Fibroblast of the conjunctiva (primary cell): ENCODE data around the gene TMEM204.

Experiments used
- DNase-seq: peaks from one replicate; pipeline ENCODE4 v3.0.0-alpha.2; 2010; ENCODE audit warnings: low read depth

The TMEM204 gene

GRCh38 chr16:1533443-1533951 lies at the start of gene TMEM204:
TSS of gene TMEM204 (plus strand) at chr16:1533666. CDS start at chr16:1534276, 610 bp downstream.
- peak; percentile 27 for DNase-seq

- DNase-seq: no peak
Measured at GRCh38 chr16:1485847-1486496, 47.5 kb upstream of the TMEM204 start.

DNA sequence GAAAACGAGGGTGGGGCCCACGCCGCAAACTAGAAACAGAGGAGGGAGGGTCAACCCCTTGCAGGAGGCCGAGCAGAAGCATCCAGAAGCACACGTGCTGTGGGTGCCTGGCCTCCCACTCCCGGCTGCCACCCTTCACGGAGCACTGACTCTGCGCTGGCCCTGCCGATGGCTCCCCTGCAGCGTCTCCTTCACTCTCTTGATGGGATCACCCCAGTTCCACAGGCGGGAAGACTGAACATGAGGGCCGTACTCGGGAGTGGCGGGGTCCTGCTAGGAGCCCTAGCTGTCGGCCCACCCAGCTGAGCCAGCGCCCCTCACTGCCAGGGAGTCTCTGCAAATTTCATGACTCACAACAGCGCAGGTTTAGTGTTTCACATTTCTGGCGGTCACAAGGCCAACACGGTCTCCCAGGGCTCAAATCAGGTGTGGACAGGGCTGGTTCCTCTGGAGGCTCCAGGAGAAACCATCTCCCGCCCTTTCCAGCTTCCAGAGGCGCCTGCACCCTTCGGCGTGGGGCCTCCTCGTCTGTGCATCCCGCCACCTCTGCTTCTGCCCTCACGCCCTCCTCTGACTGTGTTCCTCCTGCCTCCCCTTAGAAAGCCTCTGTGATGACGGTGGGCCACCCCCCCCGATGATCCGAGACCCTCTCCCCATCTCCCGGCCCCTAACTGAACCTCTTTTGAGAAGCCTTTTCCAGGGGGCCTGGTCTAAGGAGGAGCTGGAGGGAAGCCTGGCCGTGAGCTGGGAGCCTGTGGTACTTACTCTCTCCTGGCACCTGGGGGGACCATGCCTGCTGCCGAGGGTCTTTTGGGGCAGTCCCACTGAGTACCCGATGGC lies 46.7 kb upstream of the TMEM204 start:
- no peak for DNase-seq

GRCh38 chr16:1487395-1488053 lies 45.9 kb upstream of the TMEM204 start:
- no peak for DNase-seq

DNA sequence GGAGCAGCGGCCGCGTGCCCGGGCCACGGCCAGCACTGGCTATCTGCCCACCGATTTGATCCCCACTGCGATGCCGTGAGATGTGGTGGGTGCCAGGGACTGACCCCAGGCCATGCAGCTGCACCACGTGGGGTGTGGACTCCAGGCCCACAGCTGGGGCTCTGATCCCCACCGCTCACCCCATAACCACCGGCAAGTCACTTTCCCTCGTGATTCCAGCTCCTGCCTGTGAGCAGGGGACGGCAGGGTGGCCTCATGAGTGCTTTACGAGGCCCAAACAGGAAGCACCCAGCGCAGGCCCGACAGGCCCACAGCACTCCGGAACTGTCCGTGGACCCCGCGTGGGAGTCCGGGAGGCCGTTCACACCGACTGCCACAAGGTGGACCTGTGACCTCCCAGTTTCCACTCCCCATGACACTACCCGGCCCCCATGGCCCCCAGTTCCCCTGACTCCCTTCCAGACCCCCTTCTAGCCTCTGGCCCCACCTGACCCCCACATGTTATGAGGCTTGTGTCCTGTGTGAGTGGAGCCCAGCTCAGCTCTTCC lies 45.3 kb upstream of the TMEM204 start:
- no peak for DNase-seq

DNA sequence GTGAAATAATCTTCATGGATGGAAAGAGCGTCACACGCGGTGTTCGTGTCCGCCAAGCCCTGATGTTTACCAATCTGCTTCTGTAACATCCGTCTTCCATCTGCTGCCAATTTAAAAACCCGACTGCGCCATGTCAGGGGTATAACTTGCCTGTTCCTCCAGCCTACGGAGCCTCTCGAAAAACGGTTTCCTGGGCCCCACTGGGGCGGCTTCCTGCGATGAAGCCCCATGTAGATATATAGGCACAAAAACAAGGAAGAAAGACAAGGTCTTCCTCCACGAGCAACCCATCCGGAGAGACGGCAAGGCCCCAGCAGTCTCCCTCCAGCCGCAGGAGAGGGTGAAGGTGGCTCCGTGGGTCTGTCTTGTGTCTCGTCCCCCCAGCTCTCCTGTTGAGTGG lies 44.8 kb upstream of the TMEM204 start, which contains the start of gene PTX4:
Gene PTX4 (minus strand): TSS at position 326 of the 400 bp plus-strand sequence. CDS start 35 bp downstream, at position 291.
- DNase-seq: no peak

GRCh38 chr16:1489077-1489476 lies 44.4 kb upstream of the TMEM204 start:
- DNase-seq: no peak

GRCh38 chr16:1491327-1491726 lies 42.1 kb upstream of the TMEM204 start:
- no peak for DNase-seq

DNA sequence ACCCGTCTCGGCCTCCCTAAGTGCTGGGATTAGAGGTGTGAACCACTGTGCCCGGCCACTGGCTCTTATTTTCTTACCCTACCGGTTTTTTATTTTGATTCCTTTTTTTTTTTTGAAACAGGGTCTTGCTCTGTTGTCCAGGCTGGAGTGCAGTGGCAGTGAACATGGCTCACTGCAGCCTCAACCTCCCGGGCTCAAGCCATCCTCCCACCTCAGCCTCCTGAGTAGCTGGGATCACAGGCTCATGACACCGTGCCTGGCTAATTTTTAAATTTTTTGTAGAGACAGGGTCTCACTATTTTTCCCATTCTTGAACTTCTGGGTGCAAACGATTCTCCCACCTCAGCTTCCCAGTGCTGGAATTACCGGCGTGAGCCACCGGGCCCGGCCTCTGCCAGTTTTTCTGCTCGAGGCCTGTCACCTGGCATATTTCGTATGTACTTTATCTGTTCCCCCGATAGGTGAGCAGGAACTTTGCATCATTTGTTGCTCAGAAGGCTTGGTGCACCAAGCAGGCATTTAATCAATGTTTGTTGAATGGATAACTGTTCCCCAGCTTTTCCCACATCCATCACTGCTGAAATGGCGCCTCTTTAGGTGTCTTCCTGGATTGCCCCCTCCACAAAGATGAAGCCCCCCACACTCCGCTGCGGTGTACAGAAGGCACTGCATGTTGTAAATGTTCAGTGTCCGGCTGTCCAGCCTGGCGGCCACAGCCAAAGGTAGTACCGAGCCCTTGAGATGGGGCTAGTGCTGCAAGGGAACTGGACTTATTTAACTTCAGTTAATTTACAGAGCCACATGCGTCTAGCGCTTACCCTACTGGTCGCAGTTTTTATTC lies 41.2 kb upstream of the TMEM204 start:
- DNase-seq: no peak

DNA sequence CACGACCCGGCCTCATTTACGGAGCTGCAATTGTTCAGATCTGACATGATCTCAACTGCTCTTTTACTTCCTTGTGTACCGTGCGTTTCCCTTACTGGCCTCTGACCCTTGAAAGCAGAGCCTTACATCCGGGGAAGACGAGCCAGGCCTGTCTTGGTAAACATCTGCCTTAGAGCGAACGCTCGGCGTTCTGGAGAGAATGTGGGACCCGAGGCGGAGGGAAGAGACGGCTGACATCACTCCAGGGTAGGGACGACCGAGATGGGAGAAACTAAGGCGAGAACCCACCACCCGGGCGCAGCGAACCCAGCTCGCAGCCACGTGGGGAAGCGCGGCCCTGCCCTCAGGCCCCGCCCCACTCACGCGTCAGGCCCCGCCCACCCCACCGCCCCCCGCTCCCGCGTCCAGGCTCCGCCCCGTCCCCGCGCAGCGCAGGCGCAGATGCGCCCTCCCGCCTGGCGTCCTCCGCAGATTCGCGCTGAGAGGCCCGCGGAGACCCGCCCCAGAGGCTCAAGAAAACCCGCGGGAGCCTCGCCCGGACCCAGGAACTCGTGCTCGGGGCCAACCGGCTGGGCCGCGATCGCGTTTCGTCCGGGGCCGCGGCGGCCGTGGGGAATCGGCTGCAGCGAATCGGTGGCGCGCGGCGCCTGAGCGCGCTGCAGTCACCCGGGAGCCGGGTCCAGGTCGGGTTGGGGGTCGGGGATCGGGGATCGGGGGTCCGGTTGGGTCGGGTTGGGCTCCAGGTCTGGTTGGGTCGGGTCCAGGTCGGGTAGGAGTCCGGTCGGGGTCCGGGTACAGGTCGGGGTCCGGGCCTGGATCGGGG lies 40.3 kb upstream of the TMEM204 start, which contains the start of gene TELO2:
Gene TELO2 (plus strand): TSS at position 438 of the 823 bp plus-strand sequence. CDS start 922 bp downstream, outside the sequence.
- peak; percentile 38 for DNase-seq

DNA sequence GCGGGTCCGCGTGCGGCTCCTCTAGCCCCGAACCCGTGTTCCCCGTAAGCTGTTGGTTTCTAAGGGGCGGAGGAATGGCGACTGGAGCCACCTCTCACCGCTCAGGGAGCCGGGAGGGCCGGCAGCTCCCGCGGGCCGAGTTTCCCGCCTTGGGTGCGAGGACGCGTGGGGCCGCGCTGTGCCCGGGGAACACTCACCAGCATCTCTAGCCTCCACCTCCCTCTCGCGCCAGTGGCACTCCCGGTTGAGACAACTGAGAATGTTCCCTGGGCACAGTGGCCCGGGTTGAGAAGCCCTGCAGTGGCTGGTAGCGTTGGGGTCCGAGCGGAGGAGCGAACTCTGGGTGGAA lies 39.7 kb upstream of the TMEM204 start:
- DNase-seq: no peak

- peak; percentile 67 for DNase-seq
Measured at GRCh38 chr16:1494129-1494640, 39.3 kb upstream of the TMEM204 start.

GRCh38 chr16:1494711-1495110 lies 38.8 kb upstream of the TMEM204 start:
- DNase-seq: no peak

- no peak for DNase-seq
Measured at GRCh38 chr16:1495211-1495888, 38.1 kb upstream of the TMEM204 start.

DNA sequence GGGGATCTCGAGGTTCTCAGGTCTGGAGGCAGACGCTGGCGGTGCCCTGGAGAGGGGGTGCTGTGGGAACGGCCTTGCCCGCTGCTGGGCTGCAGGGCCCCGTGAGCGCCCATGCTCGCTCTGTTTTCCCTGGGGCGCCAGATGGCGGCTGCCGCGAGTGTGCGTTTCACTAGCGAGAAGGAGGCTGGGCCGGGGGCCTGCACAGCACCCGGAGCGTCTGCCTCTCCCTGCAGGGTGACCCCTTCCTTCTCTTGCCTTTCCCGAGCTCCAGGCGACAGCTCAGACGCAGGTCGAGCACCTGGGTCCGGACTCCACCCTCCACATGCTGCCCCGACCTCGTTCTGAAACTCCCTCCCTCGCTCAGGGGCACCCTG lies 37.6 kb upstream of the TMEM204 start:
- no peak for DNase-seq

DNA sequence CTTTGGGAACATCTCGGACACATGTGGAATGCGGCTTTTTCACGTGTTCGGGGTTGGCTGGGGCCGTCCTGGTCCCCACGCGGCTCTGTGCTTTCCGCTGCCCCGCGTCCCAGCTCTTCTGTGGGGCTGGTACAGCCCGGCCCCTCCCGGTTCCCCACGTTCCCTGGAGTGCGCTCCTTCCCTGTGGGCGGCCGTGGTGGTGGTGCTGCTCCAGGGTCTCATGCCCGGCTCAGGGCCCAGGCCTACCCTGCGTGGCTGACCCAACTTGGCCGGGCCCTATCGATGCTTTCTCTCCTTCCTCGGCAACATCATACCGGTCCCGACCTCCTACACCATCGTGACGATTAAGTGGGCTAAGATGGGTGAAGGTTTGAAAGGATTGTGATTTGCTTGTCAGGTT lies 37.0 kb upstream of the TMEM204 start:
- no peak for DNase-seq

DNA sequence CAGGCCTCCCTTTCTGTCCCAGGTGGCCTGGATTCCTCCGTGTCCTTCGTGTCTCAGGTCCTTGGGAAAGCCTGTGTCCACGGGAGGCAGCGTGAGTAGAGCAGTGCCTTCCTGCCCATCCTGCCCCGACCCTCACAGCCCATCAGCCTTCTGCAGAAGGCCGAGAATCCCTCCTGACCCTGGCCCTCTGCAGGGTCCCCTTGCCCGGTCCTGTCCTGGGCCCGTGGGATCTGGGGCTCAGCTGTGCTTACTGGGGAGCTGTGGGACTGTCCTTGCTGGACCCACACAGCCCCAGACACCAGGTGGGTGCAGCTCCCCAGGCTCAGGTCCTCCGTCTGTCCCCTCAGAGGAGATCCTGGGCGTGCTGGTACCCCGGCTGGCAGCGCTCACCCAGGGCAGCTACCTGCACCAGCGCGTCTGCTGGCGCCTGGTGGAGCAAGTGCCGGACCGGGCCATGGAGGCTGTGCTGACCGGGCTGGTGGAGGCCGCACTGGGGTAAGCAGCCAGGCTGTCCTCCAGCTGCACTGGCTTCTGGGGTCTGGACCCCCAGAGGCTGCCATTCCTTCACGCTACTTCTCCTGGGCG lies 36.4 kb upstream of the TMEM204 start:
- no peak for DNase-seq

GRCh38 chr16:1498899-1499676 lies 34.4 kb upstream of the TMEM204 start:
- no peak for DNase-seq
